ENCODE data around the gene C2CD4B. TPM values are rescaled to one million over a fixed set of nuclear protein-coding genes. Genes with fewer than 3 reads are reported as not detected.

C2CD4B gene
- total RNA-seq, result 2.8 TPM

- peak; percentile 82 for DNase-seq (ENCODE audit: low spot score)
These were observed at the start of gene C2CD4B for GRCh38 chr15:62165104-62165792. Gene C2CD4B (minus strand): TSS chr15:62165285. CDS start chr15:62164984, 301 bp downstream.

DNA sequence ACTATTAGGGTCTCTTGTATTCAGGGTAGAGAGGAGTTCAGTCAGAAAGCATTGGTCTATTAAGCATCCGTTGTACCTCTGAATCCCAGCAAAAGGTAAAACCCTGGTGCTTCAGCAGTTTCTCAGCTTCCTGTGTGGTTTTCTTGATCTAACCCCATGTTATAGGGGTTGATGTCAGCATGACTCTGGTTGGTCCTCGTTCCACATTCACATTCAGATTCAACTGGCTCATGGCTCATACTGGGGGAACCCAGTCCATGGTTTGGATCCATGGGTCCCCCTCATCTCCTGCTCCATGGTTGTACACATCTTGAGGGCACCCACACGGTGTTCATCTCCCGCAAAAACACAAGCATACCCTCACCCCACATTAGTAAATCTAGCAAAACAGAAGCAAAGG is 47.7 kb upstream of the C2CD4B start:
- DNase-seq (ENCODE audit: low spot score), result no peak

DNA sequence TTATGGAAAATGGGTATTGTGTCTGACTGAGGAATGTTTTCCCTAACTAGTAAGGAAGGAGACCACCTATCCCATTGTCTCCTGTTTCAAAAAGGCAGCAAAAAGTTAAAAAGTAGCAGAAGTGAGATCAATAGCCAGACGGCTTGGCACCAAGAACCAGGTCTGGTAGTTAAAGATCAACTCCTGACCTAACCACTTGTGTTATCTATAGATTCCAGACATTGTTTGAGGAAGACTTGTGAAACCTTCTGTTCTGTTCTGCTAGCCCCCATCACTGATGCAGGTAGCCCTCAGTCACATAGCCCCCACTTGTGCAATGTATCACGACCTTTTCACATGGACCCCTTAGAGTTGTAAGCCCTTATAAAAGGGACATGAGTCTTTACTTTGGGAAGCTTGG is 46.3 kb upstream of the C2CD4B start:
- DNase-seq (ENCODE audit: low spot score), result no peak

GRCh38 chr15:62209821-62210220 is 44.7 kb upstream of the C2CD4B start:
- DNase-seq (ENCODE audit: low spot score), result peak; percentile 72

DNA sequence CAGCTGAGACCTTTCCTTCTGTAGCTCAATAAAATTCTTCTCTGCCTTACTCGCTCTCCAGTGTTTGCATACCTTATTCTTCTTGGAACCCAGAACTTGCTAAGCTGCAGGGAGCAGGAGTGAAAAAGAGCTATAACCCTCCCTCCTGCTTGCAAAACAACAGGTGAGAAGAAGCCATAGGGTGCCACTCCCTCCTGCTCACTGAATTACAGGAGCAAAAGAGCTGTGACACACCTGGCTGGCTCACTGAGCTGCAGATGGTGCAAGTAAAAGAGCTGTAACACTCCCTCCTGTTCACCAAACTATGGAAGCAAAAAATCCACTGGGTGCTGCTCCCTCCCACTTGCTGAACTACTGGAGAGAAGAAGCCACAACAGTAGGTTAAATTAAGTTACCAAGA is 44.2 kb upstream of the C2CD4B start:
- peak; percentile 61 for DNase-seq (ENCODE audit: low spot score)

- DNase-seq (ENCODE audit: low spot score), result no peak
These were observed 43.8 kb upstream of the C2CD4B start for GRCh38 chr15:62208884-62209283.

DNA sequence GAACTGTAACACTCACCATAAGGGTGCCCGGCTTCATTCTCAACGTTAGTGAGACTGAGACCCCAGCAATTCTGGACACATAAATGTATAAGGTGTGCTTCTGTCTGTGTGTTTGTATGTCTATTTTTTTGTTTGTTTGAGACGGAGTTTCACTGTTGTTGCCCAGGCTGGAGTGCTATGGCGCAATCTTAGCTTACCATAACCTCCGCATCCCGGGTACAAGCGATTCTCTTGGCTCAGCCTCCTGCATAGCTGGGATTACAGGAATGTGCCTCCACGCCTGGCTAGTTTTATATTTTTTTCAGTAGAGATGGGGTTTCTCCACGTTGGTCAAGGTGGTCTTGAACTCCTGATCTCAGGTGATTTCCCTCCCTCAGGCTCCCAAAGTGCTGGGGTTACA is 43.3 kb upstream of the C2CD4B start:
- DNase-seq (ENCODE audit: low spot score), result no peak

GRCh38 chr15:62190675-62191074 is 25.6 kb upstream of the C2CD4B start:
- no peak for DNase-seq (ENCODE audit: low spot score)

DNA sequence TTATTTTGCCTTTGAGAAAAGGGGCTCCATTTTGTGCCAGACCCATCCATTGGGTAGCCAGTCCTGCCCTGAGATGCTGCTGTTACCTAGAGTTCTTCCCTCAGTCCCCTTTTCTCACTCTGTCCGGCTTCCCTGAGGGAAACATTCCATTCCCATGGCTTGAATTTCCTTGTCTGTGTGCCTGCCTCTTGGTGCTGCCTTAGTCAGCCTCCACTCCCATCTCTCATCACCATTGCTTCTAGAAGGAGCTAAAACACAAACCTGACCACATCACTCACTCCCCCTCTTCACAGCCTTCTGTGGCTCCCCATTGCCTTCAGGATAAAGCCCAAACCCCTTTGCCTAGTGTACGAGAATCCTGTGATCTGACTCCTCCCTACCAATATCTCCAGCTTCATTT is 25.2 kb upstream of the C2CD4B start:
- no peak for DNase-seq (ENCODE audit: low spot score)

DNA sequence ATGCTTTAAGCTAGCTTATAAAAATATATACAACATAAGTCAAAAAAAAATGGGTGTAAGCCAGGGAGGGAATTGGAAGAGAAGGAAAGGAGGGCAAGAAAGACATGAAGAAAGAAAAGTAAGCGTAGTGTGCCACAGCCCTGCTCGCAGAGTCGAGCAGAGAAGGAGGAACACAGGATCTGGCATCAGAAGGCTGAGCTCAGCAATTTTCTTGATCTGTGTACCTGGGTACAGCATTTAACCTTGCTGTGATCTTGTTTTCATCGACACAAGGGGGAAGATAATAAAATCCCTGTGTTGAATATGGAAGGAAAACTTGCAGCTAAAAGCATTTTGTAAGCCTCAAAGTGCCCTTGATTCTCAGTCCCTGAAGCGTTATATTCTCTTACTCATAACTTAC is 23.7 kb upstream of the C2CD4B start:
- no peak for DNase-seq (ENCODE audit: low spot score)

DNA sequence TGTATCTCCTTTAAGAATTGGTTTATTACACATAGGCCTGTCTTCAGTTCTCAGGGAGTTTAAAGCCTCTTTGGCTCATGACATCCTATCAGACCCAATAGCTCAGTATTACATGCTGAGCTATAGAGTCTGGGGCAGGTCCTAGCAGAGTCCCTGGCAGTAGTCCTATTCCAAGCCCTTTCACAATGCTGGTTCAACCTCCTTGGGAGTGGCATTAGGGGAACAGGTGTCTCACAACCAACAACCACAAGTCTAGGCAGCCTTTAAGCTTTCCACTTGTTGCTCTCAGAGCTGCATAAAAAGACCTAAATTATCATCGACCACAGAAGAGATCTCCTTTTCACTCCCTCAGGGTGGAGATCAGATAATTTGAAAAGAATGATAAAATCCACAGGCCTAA is 22.8 kb upstream of the C2CD4B start:
- DNase-seq (ENCODE audit: low spot score), result no peak

DNA sequence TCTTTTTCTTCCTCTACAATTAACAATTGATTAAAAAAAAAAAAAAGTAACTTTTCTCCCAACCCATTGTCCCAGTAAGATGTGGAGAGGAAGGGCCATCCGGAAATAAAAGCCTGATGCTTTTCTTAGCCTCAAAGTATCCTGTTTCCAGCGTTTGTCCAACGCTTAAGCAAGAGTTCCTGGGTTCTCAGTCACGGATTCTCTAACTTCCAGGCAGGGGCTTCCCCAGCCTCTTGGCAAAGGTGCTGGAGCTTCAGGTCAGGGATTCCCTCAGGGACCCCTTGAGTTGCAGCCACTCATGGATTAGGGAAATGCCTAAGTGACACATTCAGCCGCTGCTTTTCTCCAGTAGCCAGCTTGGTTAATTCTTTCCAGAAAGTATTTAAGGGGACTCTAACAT is 22.3 kb upstream of the C2CD4B start:
- no peak for DNase-seq (ENCODE audit: low spot score)

DNA sequence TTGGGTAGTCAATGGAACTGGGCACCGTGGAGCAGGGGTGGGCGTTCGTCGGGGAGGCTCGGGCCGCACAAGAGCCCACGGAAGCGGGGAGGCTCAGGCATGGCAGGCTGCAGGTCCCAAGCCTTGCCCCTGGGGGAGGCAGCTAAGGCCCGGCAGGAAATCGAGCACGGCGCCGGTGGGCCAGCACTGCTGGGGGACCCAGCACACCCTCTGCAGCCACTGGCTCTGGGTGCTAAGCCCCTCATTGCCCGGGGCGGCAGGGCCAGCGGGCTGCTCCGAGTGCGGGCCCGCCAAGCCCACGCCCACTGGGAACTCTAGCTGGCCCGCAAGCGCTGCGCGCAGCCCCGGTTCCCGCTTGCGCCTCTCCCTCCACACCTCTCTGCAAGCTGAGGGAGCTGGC is 21.5 kb upstream of the C2CD4B start:
- no peak for DNase-seq (ENCODE audit: low spot score)

GRCh38 chr15:62183130-62183529 is 18.0 kb upstream of the C2CD4B start:
- DNase-seq (ENCODE audit: low spot score), result no peak

DNA sequence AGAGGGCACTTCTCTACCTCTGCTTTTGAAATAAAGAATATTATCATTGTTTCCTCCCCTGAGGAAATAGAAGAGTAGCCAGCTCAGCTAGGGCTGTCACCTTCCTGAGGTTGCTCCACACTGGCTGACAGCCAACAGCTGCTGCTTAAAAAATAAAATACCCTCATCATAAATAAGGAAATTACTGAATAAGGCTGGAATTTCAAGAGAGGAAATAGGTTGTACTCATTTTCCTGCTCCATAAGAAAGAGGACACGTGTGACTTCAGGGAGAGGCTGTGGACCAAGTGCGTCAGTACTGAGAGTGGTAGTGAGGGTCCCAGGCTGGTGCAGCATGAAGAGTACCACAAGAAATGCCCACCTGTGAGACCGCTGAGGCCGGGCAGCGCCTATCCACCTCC is 8.1 kb upstream of the C2CD4B start:
- no peak for DNase-seq (ENCODE audit: low spot score)

- no peak for DNase-seq (ENCODE audit: low spot score)
These were observed 6.8 kb upstream of the C2CD4B start for GRCh38 chr15:62171882-62172281.

- DNase-seq (ENCODE audit: low spot score), result no peak
These were observed 799 bp upstream of the C2CD4B start for GRCh38 chr15:62165793-62166375.

DNA sequence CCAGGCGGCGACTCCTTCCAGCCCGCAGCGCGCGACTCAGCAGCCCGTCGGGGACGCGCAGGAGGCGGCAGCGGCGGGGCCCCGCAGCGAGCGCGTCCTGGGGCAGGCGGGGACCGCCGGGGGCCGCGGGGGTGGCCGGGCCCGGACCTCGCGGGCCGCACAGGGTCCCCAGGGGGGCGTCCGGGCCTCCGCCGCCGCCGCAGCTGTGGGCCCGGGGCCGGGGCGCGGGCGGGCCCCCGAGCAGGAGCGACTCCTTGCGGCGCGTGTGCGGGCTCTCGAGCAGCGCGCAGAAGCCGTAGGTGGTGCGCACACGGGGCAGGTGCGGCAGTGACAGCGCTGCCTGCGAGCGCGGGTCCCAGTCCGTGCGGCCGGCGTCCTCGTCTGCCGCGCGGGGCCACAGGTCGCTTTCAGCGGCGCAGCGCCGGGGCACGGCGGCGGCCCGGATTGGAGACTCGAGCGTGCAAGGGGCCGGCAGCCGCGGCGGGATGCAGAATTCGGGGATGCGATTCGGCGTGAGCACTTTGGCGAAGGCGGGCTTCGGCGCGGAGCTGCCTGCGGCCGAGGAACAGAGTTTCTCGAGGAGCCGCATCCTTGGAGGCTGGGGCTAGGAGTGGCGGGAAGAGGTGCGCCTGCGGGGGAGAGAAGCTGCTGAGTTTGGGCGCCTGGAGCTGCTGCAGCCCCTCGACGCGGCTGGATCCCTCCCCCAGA is 535 bp downstream of the C2CD4B start:
- DNase-seq (ENCODE audit: low spot score), result no peak

- DNase-seq (ENCODE audit: low spot score), result no peak
These were observed 1.1 kb downstream of the C2CD4B start for GRCh38 chr15:62164014-62164395.

- DNase-seq (ENCODE audit: low spot score), result no peak
These were observed 1.6 kb downstream of the C2CD4B start for GRCh38 chr15:62163397-62164013.

DNA sequence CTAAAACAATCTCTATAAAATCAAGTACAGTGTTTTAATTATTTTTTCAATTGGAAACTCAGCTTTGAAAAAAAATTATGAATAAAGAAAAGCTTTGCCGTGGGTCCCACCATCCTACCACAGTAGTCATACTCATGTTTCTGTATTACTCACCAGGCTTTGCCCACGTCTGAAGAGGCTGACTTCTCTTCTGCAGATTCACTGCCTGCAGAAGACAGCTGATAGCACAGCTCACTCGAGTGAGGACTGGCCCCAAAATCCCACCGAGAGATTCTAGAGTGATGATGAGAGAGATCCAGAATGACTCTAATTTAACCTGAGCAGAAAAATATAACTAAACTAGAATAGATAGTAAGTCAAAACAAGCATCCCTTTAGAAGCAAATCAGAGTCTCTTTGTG is 11.9 kb downstream of the C2CD4B start:
- no peak for DNase-seq (ENCODE audit: low spot score)

GRCh38 chr15:62150445-62150844 is 14.6 kb downstream of the C2CD4B start:
- no peak for DNase-seq (ENCODE audit: low spot score)

DNA sequence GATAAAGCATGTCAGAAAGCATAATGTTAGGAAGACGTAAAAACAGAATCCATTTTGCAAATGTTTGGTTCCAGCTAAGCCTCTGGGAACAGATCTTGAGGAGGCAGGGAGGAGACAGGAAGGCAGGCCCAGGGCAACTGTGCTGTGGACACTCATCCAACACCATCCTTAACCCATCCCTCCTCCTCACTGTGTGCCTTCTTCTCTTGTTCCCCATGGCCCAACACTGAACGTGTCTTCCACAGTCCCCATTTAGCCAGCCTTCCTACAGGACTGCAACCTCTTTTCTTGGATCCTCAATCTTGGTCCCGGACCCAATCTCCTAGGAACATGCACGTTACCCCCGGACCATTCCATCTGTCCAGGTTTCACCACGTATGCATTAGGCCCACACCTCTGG is 15.4 kb downstream of the C2CD4B start:
- no peak for DNase-seq (ENCODE audit: low spot score)

Data from ureter (tissue), 1 donor.